Heart right ventricle (tissue), 16 donors: ENCODE data around the gene VPS26B. TPM values are rescaled to one million over a fixed set of nuclear protein-coding genes. Genes with fewer than 3 reads are reported as not detected.
A peak's percentile ranks its signal among the peaks of the same experiment; 100 is the strongest.

Source experiments
- ATAC-seq, 8 donors: fragments of 200-7000 bp; cut with Tn5 transposase; one replicate each; pipeline ENCODE4 v1.9.1; 2020; ENCODE audit warnings: mild to moderate bottlenecking in 8 of 8, moderate library complexity in 8 of 8, moderate number of reproducible peaks in 1 of 8
- DNase-seq, 2 donors: peaks; one replicate each; pipeline ENCODE4 v3.0.0-alpha.2; 2020
- H3K27ac ChIP-seq, 10 donors: fragments of 200-600 bp; sonication (generic) in 2 of 10; one replicate each; pipeline versions ENCODE4 v1.5.0 to v1.8.0; 2020 to 2022; ENCODE audit warnings: mild to moderate bottlenecking in 3 of 10
- H3K27me3 ChIP-seq, 7 donors: fragments of 200-600 bp; one replicate each; pipeline ENCODE4 v1.8.0; 2021 to 2022; ENCODE audit warnings: mild to moderate bottlenecking in 2 of 7
- H3K36me3 ChIP-seq, 9 donors: fragments of 200-600 bp; sonication (generic) in 1 of 9; one replicate each; pipeline versions ENCODE4 v1.5.0 to v1.8.0; 2020 to 2022; ENCODE audit warnings: mild to moderate bottlenecking in 2 of 9
- H3K4me1 ChIP-seq, 9 donors: fragments of 200-600 bp; sonication (generic) in 1 of 9; one replicate each; pipeline versions ENCODE4 v1.5.0 to v1.8.0; 2020 to 2022; ENCODE audit warnings: mild to moderate bottlenecking in 4 of 9
- H3K4me3 ChIP-seq, 10 donors: fragments of 200-600 bp; sonication (generic) in 2 of 10; one replicate each; pipeline versions ENCODE4 v1.5.0 to v1.8.0; 2020 to 2022; ENCODE audit warnings: mild to moderate bottlenecking in 7 of 10, moderate library complexity in 2 of 10
- H3K9me3 ChIP-seq, 11 donors: fragments of 200-600 bp in 10 of 11; sonication (generic) in 2 of 11; one replicate each; pipeline versions ENCODE4 v1.5.0 to v1.8.0; 2013 to 2022; ENCODE audit warnings: mild to moderate bottlenecking in 2 of 11, control low read depth in 1 of 11, moderate library complexity in 1 of 11
- WGBS, 2 donors: extraction: QIAGEN DNeasy Blood & Tissue Kit; methylation state at CpG; one replicate each; pipeline ENCODE4 v1.1.7; 2013; ENCODE audit warnings: inconsistent platforms in 1 of 2; 5-methylcytosine and 5-hydroxymethylcytosine counted together
- intact Hi-C, 10 donors: fragments of 100-400 bp; cut with DNase I; formaldehyde crosslinking; loops; one replicate each; pipeline versions ENCODE4 v1.11.1 to v1.14.2; 2022
- polyA plus RNA-seq, 2 donors: library from polyadenylated mRNA; stranded (reverse); fragments of 200-250 nt; gene quantifications; one replicate each; pipeline ENCODE4 v1.2.3, GENCODE V29; 2013
- total RNA-seq, 10 donors: library from RNA; stranded (reverse); fragmentation: NEBNext Ultra II Directional in 3 of 10; extraction: Animal tissue kit (Norgen Biotek cat#: 25700) in 3 of 10; gene quantifications; one replicate each; pipeline versions ENCODE4 v1.2.1 to v1.2.4, GENCODE V29; 2021 to 2023
- TF ChIP-seq, protein P1 (sequence below), 9 donors: fragments of 200-600 bp; sonication (generic) in 2 of 9; IDR thresholded peaks; one replicate each; pipeline versions ENCODE4 v1.5.0 to v1.8.0; 2021 to 2022; ENCODE audit warnings: antibody characterized with exemption in 9 of 9, mild to moderate bottlenecking in 5 of 9, moderate library complexity in 1 of 9
- donor health status: Arrhythmogenic right ventricular cardiomyopathy.
- donor health status: ischemic (EF 13 %, LVEDD 7.1; RV severe dilation, severe dysfunction).
- donor health status: healthy with polysubstance abuse.
- donor health status: DM: no; HTN: yes; CAD: no.
- donor health status: DM: no; HTN: no; CAD: no.
- donor health status: ischemic (EF 25% LVEDD 6.9; RV normal size, moderate dysfunction).
- donor health status: ischemic (EF 25% LVEDD 5.7; RV mildly dilated, moderate dysfunction).
- donor health status: healthy.
- donor health status: DM: yes; HTN: yes; CAD: no.
- donor health status: Ischemic cardiomyopathy.
- donor health status: ischemic (EF 35%, LVEDD 5.7; RV mildly dilated, moderate dysfunction).
- donor health status: nonischemic (EF 11% LVEDD 7.7; RV severe dilation, severe dysfunction).
- donor health status: DM: yes; HTN: yes; CAD: no.
- donor health status: PGD.
- donor health status: ischemic (EF 29% LVEDD 5.4; RV normal size, mild dysfunction).
- donor health status: nonischemic (EF 23%, LVEDD 6.1; RV moderate dilation, normal function).

Gene VPS26B
- total and polyA plus RNA-seq, 12 donors = 19.9 to 49.6 (median 34.5) TPM

GRCh38 chr11:134215836-134216235 is 8.6 kb upstream of the VPS26B start:
- 95 to 96% methylated on average over 7 of the region's 7 CpGs for WGBS, 2 donors
- H3K4me3 ChIP-seq = no peak overlapping the region
- no peak for DNase-seq
- no peak overlapping the region for H3K27ac ChIP-seq
- no peaks in the 10 kb centered on the region for H3K4me1 ChIP-seq
- H3K27me3 ChIP-seq = no peaks in the 10 kb centered on the region
- TF ChIP-seq, protein P1, sequence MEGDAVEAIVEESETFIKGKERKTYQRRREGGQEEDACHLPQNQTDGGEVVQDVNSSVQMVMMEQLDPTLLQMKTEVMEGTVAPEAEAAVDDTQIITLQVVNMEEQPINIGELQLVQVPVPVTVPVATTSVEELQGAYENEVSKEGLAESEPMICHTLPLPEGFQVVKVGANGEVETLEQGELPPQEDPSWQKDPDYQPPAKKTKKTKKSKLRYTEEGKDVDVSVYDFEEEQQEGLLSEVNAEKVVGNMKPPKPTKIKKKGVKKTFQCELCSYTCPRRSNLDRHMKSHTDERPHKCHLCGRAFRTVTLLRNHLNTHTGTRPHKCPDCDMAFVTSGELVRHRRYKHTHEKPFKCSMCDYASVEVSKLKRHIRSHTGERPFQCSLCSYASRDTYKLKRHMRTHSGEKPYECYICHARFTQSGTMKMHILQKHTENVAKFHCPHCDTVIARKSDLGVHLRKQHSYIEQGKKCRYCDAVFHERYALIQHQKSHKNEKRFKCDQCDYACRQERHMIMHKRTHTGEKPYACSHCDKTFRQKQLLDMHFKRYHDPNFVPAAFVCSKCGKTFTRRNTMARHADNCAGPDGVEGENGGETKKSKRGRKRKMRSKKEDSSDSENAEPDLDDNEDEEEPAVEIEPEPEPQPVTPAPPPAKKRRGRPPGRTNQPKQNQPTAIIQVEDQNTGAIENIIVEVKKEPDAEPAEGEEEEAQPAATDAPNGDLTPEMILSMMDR (IDR thresholded peaks at IDR 0.05) = no peak
- no peak for ATAC-seq
- H3K9me3 ChIP-seq = no peaks in the 10 kb centered on the region
- peaks cover 0 to 88% (median 21%) of the 10 kb centered on the region in 9 donors for H3K36me3 ChIP-seq
- intact Hi-C loops = no loop called here

GRCh38 chr11:134216816-134217215 is 7.7 kb upstream of the VPS26B start:
- H3K27me3 ChIP-seq = no peaks in the 10 kb centered on the region
- DNase-seq (no peak), ATAC-seq (no peak)
- H3K9me3 ChIP-seq = no peaks in the 10 kb centered on the region
- no peak overlapping the region for H3K27ac ChIP-seq
- peaks cover 0 to 78% (median 21%) of the 10 kb centered on the region in 9 donors for H3K36me3 ChIP-seq
- no peaks in the 10 kb centered on the region for H3K4me1 ChIP-seq
- 93 to 97% methylated on average over 3 of the region's 3 CpGs for WGBS, 2 donors
- intact Hi-C loops = no loop called here
- TF ChIP-seq, protein P1 (IDR thresholded peaks at IDR 0.05) = no peak
- no peak overlapping the region for H3K4me3 ChIP-seq

DNA sequence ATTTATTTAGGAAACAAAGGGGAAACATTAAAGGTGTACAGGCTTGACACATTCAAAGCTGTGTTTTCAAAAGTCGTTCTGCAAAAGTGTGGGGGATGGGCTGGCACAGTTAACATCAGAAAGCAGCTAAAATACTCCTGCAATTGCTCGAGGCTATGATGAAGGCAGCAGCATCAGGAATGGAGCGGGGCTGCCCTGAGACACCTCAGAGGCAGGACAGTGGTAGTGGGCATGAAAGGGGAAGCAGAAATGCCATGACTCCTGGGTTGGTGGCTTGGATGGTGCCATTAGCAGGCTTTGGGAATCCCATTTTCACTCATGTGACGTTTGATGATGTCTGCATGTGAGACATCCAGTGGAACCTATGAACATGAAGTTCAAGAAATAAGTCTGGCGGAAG is 1.4 kb upstream of the VPS26B start:
- TF ChIP-seq, protein P1 (IDR thresholded peaks at IDR 0.05) = no peak
- Histone ChIP-seq H3K27me3 (no peaks in the 10 kb centered on the region), H3K4me3 (peak overlapping the region; percentile 68 to 90 (median 76)), H3K27ac (peak overlapping the region in 3 of 10 donors; percentile 81 to 97 (median 96)), H3K9me3 (no peaks in the 10 kb centered on the region), H3K36me3 (peaks cover 0 to 37% (median 10%) of the 10 kb centered on the region in 9 donors), H3K4me1 (peaks cover 6 to 41% (median 35%) of the 10 kb centered on the region in 9 donors)
- intact Hi-C loops = loop anchor here in 1 of 10 donors (5.0 kb wide), 1 partner anchor 86 kb away; no protein-coding TSS in a partner anchor
- WGBS, 2 donors = 10 to 12% methylated on average over 5 of the region's 5 CpGs
- ATAC-seq (no peak), DNase-seq (no peak)

- intact Hi-C loops = loop anchor here in 5 of 10 donors (1.0 to 5.0 kb wide), 3 partner anchors 28 to 88 kb away; partner anchors contain the start of genes ACAD8 (in 5 of the 5) and THYN1 (in 5 of the 5)
- Histone ChIP-seq H3K4me1 (peaks cover 6 to 59% (median 51%) of the 10 kb centered on the region in 9 donors), H3K27ac (peak overlapping the region; percentile 81 to 97 (median 94)), H3K4me3 (peak overlapping the region; percentile 68 to 90 (median 76)), H3K9me3 (no peaks in the 10 kb centered on the region), H3K27me3 (no peaks in the 10 kb centered on the region), H3K36me3 (peaks cover 0 to 18% (median under 1%) of the 10 kb centered on the region in 9 donors)
- WGBS, 2 donors = 0 to 1% methylated on average over 82 to 93 of the region's 93 CpGs
- peak; percentile 25 to 68 (median 50) for ATAC-seq
- TF ChIP-seq, protein P1 (IDR thresholded peaks at IDR 0.05) = no peak
- DNase-seq = peak; percentile 75 to 77
These were observed 516 bp downstream of the VPS26B start for GRCh38 chr11:134224710-134225664.
